Esophagus muscularis mucosa (tissue), 4 donors: ENCODE results near the gene CEP85.

ENCODE experiments used
- CTCF ChIP-seq, 3 experiments: fragments of 200-600 bp in 2 of 3; fragments of 450-650 bp in 1 of 3; sonication (generic) in 2 of 3; IDR thresholded peaks; one replicate each; pipeline ENCODE4 v1.5.1; 2017 to 2019; ENCODE audit warnings: antibody characterized with exemption in 3 of 3, mild to moderate bottlenecking in 2 of 3, moderate library complexity in 1 of 3
- EP300 ChIP-seq: sonication (generic); formaldehyde crosslinking; IDR thresholded peaks from one replicate; pipeline ENCODE4 v1.6.1; 2017; ENCODE audit warnings: antibody characterized with exemption
- POLR2A ChIP-seq: fragments of 450-650 bp; IDR thresholded peaks from one replicate; pipeline ENCODE4 v1.6.1; 2017; ENCODE audit warnings: antibody characterized with exemption, moderate library complexity, mild to moderate bottlenecking, low read depth

- TF ChIP-seq CTCF (IDR thresholded peaks at IDR 0.05) (no peak), EP300 (no peak), POLR2A (no peak)
Observed at GRCh38 chr1:26318338-26319064, 84.5 kb downstream of the CEP85 start.
